GM06990 (cell line): ENCODE data around the gene TRAPPC6A.

Experiments used
- DNase-seq: peaks from one replicate; pipeline ENCODE4 v3.0.0-alpha.2; 2011; ENCODE audit not compliant: insufficient read length; ENCODE audit errors: extremely low read depth
- H3K27me3 ChIP-seq: replicated peaks from 2 replicates; pipeline ENCODE4 v1.6.0; 2011; ENCODE audit warnings: low read length; ENCODE audit not compliant: control insufficient read depth, insufficient read depth
- H3K36me3 ChIP-seq: 2 replicates; pipeline ENCODE4 v1.5.1; 2011; ENCODE audit warnings: low read length; ENCODE audit not compliant: control insufficient read depth, insufficient read depth
- H3K4me3 ChIP-seq: replicated peaks from 2 replicates; pipeline ENCODE4 v1.5.1; 2011; ENCODE audit warnings: low read depth, mild to moderate bottlenecking, control low read depth, low read length
- TF ChIP-seq, protein P1 (sequence below): IDR thresholded peaks from 2 replicates; pipeline ENCODE4 v1.5.1; 2011; ENCODE audit warnings: low read length, control low read depth, mild to moderate bottlenecking, inconsistent platforms; ENCODE audit not compliant: insufficient read depth, poor library complexity, severe bottlenecking

The TRAPPC6A gene

DNA sequence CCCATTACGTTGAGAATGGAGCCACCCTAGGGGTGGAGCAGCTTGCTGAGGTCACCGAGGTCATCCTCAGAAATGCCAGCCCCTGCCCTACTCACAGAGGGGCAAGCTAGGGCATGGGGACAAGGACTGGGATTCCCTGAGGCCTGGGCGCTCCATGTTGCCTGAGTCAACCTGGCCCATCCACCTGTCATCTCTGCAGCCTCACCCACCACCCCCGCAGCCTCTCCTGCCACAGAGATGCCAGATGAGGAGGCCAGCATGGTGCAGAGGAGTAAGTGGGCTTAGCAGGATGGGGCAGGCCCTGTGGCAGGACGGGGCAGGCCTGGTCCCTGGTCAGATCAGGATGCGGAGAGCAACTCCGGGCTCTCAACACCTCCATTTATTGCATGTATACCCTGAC, 26.7 kb downstream of the TRAPPC6A start:
- Histone ChIP-seq H3K4me3 (no peak overlapping the region), H3K36me3 (no peaks in the 10 kb centered on the region; the same call in 1 of the 2 replicates), H3K27me3 (no peaks in the 10 kb centered on the region; the same call in 1 of the 2 replicates)
- TF ChIP-seq, protein P1, sequence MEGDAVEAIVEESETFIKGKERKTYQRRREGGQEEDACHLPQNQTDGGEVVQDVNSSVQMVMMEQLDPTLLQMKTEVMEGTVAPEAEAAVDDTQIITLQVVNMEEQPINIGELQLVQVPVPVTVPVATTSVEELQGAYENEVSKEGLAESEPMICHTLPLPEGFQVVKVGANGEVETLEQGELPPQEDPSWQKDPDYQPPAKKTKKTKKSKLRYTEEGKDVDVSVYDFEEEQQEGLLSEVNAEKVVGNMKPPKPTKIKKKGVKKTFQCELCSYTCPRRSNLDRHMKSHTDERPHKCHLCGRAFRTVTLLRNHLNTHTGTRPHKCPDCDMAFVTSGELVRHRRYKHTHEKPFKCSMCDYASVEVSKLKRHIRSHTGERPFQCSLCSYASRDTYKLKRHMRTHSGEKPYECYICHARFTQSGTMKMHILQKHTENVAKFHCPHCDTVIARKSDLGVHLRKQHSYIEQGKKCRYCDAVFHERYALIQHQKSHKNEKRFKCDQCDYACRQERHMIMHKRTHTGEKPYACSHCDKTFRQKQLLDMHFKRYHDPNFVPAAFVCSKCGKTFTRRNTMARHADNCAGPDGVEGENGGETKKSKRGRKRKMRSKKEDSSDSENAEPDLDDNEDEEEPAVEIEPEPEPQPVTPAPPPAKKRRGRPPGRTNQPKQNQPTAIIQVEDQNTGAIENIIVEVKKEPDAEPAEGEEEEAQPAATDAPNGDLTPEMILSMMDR = no peak
- no peak for DNase-seq

DNA sequence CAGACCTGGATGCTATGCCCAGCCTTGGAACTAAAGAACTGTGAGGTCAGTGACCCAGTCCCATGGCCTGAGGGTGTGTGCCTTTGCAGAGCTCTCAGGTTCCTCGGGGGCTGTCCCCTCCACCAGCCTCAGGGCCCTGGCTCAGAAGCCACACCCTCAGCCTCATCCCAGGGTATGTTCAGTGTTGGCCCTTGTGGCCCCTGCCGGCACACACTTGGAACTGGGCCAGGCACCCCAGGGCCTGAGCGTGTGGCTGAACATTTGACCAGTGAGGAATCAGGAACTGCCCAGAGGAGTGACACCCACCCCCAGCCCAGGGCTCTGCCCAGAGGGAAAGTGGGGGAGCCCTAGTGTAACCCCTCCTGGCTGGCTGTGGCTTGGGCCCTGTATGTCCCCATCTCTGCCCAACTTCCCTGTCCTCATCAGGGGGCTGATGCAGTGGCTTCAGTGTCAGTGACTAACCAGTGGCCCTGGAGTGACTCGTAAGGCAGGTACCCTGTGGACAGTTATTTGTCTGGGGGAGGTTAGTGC, 27.2 kb downstream of the TRAPPC6A start:
- Histone ChIP-seq H3K27me3 (no peaks in the 10 kb centered on the region; the same call in 1 of the 2 replicates), H3K4me3 (no peak overlapping the region), H3K36me3 (peaks cover 2% of the 10 kb centered on the region)
- DNase-seq = no peak
- TF ChIP-seq, protein P1 = no peak

- Histone ChIP-seq H3K27me3 (no peaks in the 10 kb centered on the region; the same call in 1 of the 2 replicates), H3K36me3 (peaks cover 4% of the 10 kb centered on the region), H3K4me3 (no peak overlapping the region)
- TF ChIP-seq, protein P1 = no peak
- DNase-seq = no peak
Observed at GRCh38 chr19:45150180-45150579, 27.9 kb downstream of the TRAPPC6A start.

DNA sequence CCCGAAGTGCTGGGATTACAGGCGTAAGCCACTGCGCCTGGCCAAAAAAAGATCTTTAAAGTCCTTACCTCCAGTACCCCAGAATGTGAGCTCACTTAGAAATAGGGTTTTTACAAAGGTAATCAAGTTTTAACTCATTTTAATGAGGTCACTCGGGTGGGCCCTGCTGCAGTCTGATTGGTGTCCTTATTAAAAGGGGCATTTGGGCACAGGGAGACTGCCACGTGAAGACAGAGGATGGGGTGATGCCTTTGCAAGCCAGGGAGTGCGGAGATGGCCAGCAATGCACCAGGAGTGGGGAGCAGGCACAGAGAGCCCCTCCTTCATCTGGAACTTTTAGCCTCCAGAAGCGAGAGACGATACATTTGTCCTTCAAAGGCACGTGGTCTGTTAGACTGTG, 28.9 kb downstream of the TRAPPC6A start:
- no peak for DNase-seq
- Histone ChIP-seq H3K4me3 (no peak overlapping the region), H3K36me3 (peaks cover 4% of the 10 kb centered on the region), H3K27me3 (no peaks in the 10 kb centered on the region; the same call in 1 of the 2 replicates)
- TF ChIP-seq, protein P1 = no peak

- H3K27me3 ChIP-seq = no peaks in the 10 kb centered on the region; the same call in 1 of the 2 replicates
- TF ChIP-seq, protein P1 = no peak
- no peak overlapping the region for H3K4me3 ChIP-seq
- peaks cover 8% of the 10 kb centered on the region for H3K36me3 ChIP-seq
- no peak for DNase-seq
Observed at GRCh38 chr19:45147835-45148676, 30.0 kb downstream of the TRAPPC6A start.
